GM19452 (cell line): ENCODE results near the gene CREBZF.
A peak's percentile ranks its signal among the peaks of the same experiment; 100 is the strongest.
"Not testable (repeated sequence)": the region's sequence is repeated elsewhere in the genome, so short reads cannot be mapped to it uniquely, and the experiment has no call there.

Source experiments
- ATAC-seq: cut with Tn5 transposase; IDR thresholded peaks from one replicate; pipeline ENCODE4 v1.9.1; 2021; ENCODE audit not compliant: unreplicated experiment

CREBZF gene

GRCh38 chr11:85672105-85672902, 7.4 kb upstream of the CREBZF start:
- ATAC-seq, result no peak

GRCh38 chr11:85670949-85671663, 6.2 kb upstream of the CREBZF start:
- not testable (repeated sequence) for ATAC-seq

- no peak for ATAC-seq
These were observed 3.2 kb upstream of the CREBZF start for GRCh38 chr11:85668157-85668556.

- no peak for ATAC-seq
These were observed 1.8 kb upstream of the CREBZF start for GRCh38 chr11:85666687-85667086.

- ATAC-seq, result no peak
These were observed 804 bp upstream of the CREBZF start for GRCh38 chr11:85665733-85666132.

GRCh38 chr11:85663753-85664614, 945 bp downstream of the CREBZF start:
- peak; percentile 62 for ATAC-seq

GRCh38 chr11:85663080-85663752, 1.7 kb downstream of the CREBZF start:
- ATAC-seq, result no peak

- ATAC-seq, result no peak
These were observed 2.8 kb downstream of the CREBZF start for GRCh38 chr11:85661972-85662664.

- no peak for ATAC-seq
These were observed 6.7 kb downstream of the CREBZF start for GRCh38 chr11:85658180-85658579.

- ATAC-seq, result no peak
These were observed 8.2 kb downstream of the CREBZF start for GRCh38 chr11:85656777-85657176.

GRCh38 chr11:85654343-85654742, 10.6 kb downstream of the CREBZF start:
- not testable (repeated sequence) for ATAC-seq

GRCh38 chr11:85652786-85653447, 12.0 kb downstream of the CREBZF start:
- ATAC-seq, result no peak

GRCh38 chr11:85651118-85651517, 13.8 kb downstream of the CREBZF start:
- no peak for ATAC-seq

GRCh38 chr11:85647604-85648299, 17.2 kb downstream of the CREBZF start, which contains the start of gene TMEM126A:
TSS of gene TMEM126A (plus strand) at chr11:85647967. CDS start at chr11:85650256, 2,289 bp downstream.
- ATAC-seq, result peak; percentile 99

- no peak for ATAC-seq
These were observed 17.9 kb downstream of the CREBZF start for GRCh38 chr11:85647078-85647477.

- ATAC-seq, result no peak
These were observed 21.7 kb downstream of the CREBZF start for GRCh38 chr11:85643191-85643614.

GRCh38 chr11:85634747-85635146, 30.2 kb downstream of the CREBZF start:
- no peak for ATAC-seq

- ATAC-seq, result peak; percentile 15
These were observed 36.1 kb downstream of the CREBZF start for GRCh38 chr11:85628771-85629341.
